NT2/D1 (cell line): Measurements from ENCODE around the gene MRC2.

Source experiments
- DNase-seq: peaks from one replicate; pipeline ENCODE4 v3.0.0-alpha.2; 2011; ENCODE audit warnings: low read depth, low spot score
- H3K27me3 ChIP-seq: 2 replicates; pipeline ENCODE4 v1.6.0; 2011; ENCODE audit warnings: mild to moderate bottlenecking; ENCODE audit not compliant: insufficient read length, insufficient read depth
- H3K36me3 ChIP-seq: 2 replicates; pipeline ENCODE4 v1.6.1; 2011; ENCODE audit warnings: mild to moderate bottlenecking, low read length, mixed read lengths; ENCODE audit not compliant: insufficient read depth, insufficient read length
- H3K4me1 ChIP-seq: 2 replicates; pipeline ENCODE4 v1.5.1; 2011; ENCODE audit not compliant: insufficient read depth, insufficient read length
- H3K4me3 ChIP-seq: 2 replicates; pipeline ENCODE4 v1.5.1; 2011; ENCODE audit warnings: low read depth; ENCODE audit not compliant: insufficient read length
- H3K9ac ChIP-seq: 2 replicates; pipeline ENCODE4 v1.6.0; 2011; ENCODE audit warnings: low read depth; ENCODE audit not compliant: insufficient read length
- H3K9me3 ChIP-seq: 2 replicates; pipeline ENCODE4 v1.5.1; 2011; ENCODE audit warnings: mild to moderate bottlenecking, low read length; ENCODE audit not compliant: insufficient read depth
- SUZ12 ChIP-seq: IDR thresholded peaks from 2 replicates; pipeline ENCODE4 v1.6.1; 2011; ENCODE audit not compliant: insufficient read length, insufficient read depth; ENCODE audit errors: extremely low read depth
- YY1 ChIP-seq: IDR thresholded peaks from 2 replicates; pipeline ENCODE4 v1.6.1; 2011; ENCODE audit not compliant: insufficient read length, insufficient read depth
- ZNF274 ChIP-seq: IDR thresholded peaks from 2 replicates; pipeline ENCODE4 v1.6.1; 2011; ENCODE audit warnings: mild to moderate bottlenecking, low read depth, low read length

Gene MRC2

DNA sequence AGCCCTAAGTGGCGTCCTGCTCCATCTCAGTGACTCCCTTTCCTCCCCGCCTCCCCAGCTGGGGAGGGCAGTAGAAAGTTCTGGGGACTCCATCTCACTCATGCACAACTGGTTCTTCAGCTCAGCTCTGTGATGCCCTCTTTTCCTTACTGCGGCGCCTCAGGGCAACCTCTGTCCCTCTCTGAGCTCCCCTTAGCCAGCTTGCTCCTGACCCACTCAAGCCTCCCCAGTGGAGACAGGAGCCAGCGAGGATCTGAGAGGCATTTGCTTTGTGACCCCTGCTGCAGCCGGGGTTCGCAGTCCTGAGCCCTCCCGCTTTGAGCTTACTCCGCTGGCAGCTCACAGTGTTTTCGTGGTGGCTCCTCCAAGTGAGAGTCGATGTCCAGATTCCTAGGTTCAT lies 6.2 kb upstream of the MRC2 start:
- no peaks in the 10 kb centered on the region for H3K27me3 ChIP-seq
- H3K4me3 ChIP-seq: no peak overlapping the region
- TF ChIP-seq YY1: no peak
- TF ChIP-seq ZNF274: no peak
- TF ChIP-seq SUZ12: no peak
- peaks cover 17% of the 10 kb centered on the region for H3K4me1 ChIP-seq
- DNase-seq: no peak
- H3K36me3 ChIP-seq: peaks cover 19% of the 10 kb centered on the region
- H3K9ac ChIP-seq: no peak overlapping the region
- H3K9me3 ChIP-seq: no peaks in the 10 kb centered on the region

DNA sequence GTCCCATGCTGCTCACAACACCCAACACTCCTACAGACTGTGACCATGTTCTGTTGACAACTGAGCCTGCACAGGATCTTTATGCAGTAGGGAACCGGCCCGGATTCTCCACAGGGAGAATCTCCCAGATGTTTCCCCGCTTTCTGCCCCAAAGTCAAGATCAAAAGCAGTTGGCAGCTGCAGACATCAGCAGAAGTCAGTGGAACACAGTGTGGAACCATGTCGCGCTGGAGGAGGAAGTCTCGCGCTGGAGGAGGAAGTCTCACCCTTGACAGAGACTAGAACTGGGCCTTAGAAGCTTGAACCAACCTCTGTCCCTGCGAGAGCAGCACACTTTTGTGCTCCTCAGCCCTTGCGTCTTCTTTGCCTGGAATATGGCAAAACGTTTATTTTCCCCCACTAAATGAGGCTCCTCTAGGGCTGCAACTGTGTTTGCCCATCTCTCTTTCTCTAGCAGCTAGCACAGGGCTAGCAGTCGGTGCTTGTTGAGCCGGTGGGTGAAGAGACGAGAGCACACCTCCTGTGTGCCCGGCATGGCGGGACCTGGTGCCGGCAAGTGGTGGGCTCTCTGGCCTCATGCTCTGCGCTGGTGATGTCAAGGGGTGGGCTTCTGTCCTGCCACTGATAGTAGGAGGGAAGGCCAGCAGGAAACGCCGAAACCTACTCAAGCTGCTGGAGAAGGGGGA lies 2.1 kb upstream of the MRC2 start:
- no peak for TF ChIP-seq ZNF274
- no peak for TF ChIP-seq SUZ12
- no peak for TF ChIP-seq YY1
- Histone ChIP-seq H3K4me3 (no peak overlapping the region), H3K36me3 (peaks cover 19% of the 10 kb centered on the region), H3K4me1 (peaks cover 16% of the 10 kb centered on the region), H3K27me3 (no peaks in the 10 kb centered on the region), H3K9ac (no peak overlapping the region), H3K9me3 (no peaks in the 10 kb centered on the region)
- DNase-seq: no peak

- H3K9ac ChIP-seq: no peak overlapping the region
- H3K36me3 ChIP-seq: peaks cover 19% of the 10 kb centered on the region
- TF ChIP-seq YY1 (no peak), ZNF274 (no peak), SUZ12 (no peak)
- no peak for DNase-seq
- peaks cover 16% of the 10 kb centered on the region for H3K4me1 ChIP-seq
- no peaks in the 10 kb centered on the region for H3K9me3 ChIP-seq
- no peaks in the 10 kb centered on the region for H3K27me3 ChIP-seq
- no peak overlapping the region for H3K4me3 ChIP-seq
Measured at GRCh38 chr17:62625870-62626200, 1.6 kb upstream of the MRC2 start.

DNA sequence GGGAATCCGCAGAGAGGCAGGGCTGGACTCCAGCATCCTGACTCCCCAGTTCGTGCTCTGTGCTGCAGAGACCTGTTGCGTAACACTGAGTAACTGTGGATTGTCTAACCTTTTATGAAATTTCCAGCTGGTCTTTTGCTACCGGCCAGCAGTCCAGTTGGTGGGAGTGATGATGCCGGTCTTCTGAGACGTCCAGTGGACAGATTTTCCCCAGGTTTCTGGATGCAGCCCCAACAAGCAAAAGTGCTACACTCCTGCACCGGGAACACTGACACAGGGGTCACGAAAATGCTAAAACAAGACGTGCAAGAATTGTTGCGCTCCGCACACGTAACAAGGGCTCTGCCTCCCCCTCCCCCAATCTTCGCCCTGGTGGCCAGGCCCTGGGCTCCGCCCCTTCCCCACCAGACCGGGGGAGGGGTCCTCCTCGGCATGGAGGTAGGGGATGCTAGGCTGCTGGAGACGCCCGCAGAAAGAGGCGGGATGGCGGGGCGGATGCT lies 701 bp upstream of the MRC2 start:
- TF ChIP-seq SUZ12 (no peak), YY1 (peak; percentile 8), ZNF274 (no peak)
- Histone ChIP-seq H3K4me3 (peak overlapping the region; percentile 74), H3K27me3 (no peaks in the 10 kb centered on the region), H3K9ac (peak overlapping the region; percentile 94), H3K9me3 (no peaks in the 10 kb centered on the region), H3K4me1 (peaks cover 23% of the 10 kb centered on the region), H3K36me3 (peaks cover 27% of the 10 kb centered on the region)
- no peak for DNase-seq

- H3K27me3 ChIP-seq: no peaks in the 10 kb centered on the region
- TF ChIP-seq SUZ12: no peak
- no peak for TF ChIP-seq YY1
- TF ChIP-seq ZNF274: no peak
- H3K9ac ChIP-seq: peak overlapping the region; percentile 94
Measured at GRCh38 chr17:62627904-62628633, 599 bp downstream of the MRC2 start.

GRCh38 chr17:62628831-62629555 lies 1.5 kb downstream of the MRC2 start:
- peaks cover 30% of the 10 kb centered on the region for H3K36me3 ChIP-seq
- H3K27me3 ChIP-seq: no peaks in the 10 kb centered on the region
- H3K4me1 ChIP-seq: peaks cover 33% of the 10 kb centered on the region
- TF ChIP-seq SUZ12: no peak
- TF ChIP-seq YY1: no peak
- no peak for TF ChIP-seq ZNF274
- peak overlapping the region; percentile 94 for H3K9ac ChIP-seq
- H3K9me3 ChIP-seq: no peaks in the 10 kb centered on the region
- no peak for DNase-seq
- H3K4me3 ChIP-seq: peak overlapping the region; percentile 74

More at GRCh38 chr17:62627904-62628633, 599 bp downstream of the MRC2 start:
- no peak for DNase-seq
- Histone ChIP-seq H3K4me1 (peaks cover 33% of the 10 kb centered on the region), H3K9me3 (no peaks in the 10 kb centered on the region), H3K4me3 (peak overlapping the region; percentile 74), H3K36me3 (peaks cover 36% of the 10 kb centered on the region)

GRCh38 chr17:62629556-62630364 lies 2.3 kb downstream of the MRC2 start:
- TF ChIP-seq ZNF274: no peak
- TF ChIP-seq SUZ12: no peak
- TF ChIP-seq YY1: no peak
- DNase-seq: no peak
- H3K4me1 ChIP-seq: peaks cover 33% of the 10 kb centered on the region
- no peak overlapping the region for H3K4me3 ChIP-seq
- H3K27me3 ChIP-seq: no peaks in the 10 kb centered on the region
- H3K9ac ChIP-seq: no peak overlapping the region
- no peaks in the 10 kb centered on the region for H3K9me3 ChIP-seq
- H3K36me3 ChIP-seq: peaks cover 27% of the 10 kb centered on the region
